GM13976 (cell line): ENCODE data around the gene DROSHA.

Source experiments
- DNase-seq: peaks from one replicate; pipeline ENCODE4 v3.0.0; 2012; ENCODE audit warnings: low spot score
- in situ Hi-C: fragments of 300-500 bp; cut with MboI; formaldehyde crosslinking; loops from one replicate; pipeline ENCODE4 v1.12.0; 2022; ENCODE audit warnings: low sequenced_read_pairs, mixed read lengths, inconsistent platforms; ENCODE audit not compliant: unreplicated experiment
- TF ChIP-seq, protein P1 (sequence below): IDR thresholded peaks from 2 replicates; pipeline ENCODE4 v1.5.1; 2012; ENCODE audit warnings: borderline replicate concordance, mild to moderate bottlenecking; ENCODE audit not compliant: insufficient read depth; ENCODE audit errors: extremely low read depth, missing control alignments, control extremely low read depth

The DROSHA gene

DNA sequence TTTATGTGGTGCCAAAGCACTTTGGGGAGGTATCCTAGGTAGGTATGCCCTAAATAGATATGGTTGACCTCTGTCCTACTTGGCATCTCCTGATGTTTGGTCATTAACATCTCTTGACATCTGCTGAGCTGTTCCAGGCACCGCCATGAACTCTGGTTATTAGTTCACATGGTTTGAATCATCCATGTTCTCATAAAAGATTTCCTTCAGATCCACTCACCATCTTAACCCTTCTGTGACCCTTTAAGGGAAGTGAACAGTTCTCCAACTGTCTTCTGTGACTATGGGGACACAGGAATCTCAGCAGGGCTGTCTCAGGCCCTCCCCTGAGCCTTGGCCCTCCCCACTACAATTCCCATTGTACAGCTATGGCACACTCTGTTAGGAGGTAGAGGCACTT, 170.7 kb downstream of the DROSHA start:
- TF ChIP-seq, protein P1, sequence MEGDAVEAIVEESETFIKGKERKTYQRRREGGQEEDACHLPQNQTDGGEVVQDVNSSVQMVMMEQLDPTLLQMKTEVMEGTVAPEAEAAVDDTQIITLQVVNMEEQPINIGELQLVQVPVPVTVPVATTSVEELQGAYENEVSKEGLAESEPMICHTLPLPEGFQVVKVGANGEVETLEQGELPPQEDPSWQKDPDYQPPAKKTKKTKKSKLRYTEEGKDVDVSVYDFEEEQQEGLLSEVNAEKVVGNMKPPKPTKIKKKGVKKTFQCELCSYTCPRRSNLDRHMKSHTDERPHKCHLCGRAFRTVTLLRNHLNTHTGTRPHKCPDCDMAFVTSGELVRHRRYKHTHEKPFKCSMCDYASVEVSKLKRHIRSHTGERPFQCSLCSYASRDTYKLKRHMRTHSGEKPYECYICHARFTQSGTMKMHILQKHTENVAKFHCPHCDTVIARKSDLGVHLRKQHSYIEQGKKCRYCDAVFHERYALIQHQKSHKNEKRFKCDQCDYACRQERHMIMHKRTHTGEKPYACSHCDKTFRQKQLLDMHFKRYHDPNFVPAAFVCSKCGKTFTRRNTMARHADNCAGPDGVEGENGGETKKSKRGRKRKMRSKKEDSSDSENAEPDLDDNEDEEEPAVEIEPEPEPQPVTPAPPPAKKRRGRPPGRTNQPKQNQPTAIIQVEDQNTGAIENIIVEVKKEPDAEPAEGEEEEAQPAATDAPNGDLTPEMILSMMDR: no peak
- DNase-seq: no peak
- in situ Hi-C loops: no loop called here

DNA sequence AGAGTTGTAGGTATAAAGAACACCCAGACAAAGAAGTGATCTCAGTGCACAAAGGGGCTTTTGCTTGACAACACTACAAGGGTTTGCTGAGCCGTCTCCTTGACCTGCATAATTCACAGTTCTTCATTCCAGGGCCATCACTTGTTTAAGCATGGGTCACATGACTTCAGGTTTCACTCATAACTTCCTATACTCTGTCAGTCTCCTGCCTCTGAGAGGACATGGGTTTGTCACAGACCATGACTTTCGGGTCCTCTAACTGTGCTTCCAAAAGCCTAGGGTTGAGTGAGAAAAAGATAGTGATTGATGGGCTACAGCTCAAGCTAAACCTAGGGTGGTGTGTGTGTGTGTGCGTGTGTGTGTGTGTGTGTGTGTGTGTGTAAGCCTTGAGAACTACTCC, 172.1 kb downstream of the DROSHA start:
- in situ Hi-C loops: no loop called here
- no peak for DNase-seq
- TF ChIP-seq, protein P1: no peak

DNA sequence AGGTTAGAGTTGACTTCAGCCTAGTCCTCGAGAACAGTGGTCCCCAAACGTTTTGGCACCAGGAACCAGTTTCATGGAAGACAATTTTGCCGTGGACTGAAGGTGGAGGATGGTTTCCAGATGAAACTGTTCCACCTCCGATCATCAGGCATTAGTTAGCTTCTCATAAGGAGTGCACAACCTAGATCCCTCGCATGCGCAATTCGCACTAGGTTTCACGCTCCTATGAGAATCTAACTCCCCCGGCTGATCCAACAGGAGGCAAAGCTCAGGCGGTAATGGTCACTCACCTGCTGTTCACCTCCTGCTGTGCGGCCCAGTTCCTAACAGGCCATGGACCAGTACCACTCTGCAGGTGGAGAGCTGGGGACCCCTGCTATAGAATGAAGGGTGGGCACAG, 174.9 kb downstream of the DROSHA start:
- no peak for DNase-seq
- in situ Hi-C loops: no loop called here
- TF ChIP-seq, protein P1: no peak

DNA sequence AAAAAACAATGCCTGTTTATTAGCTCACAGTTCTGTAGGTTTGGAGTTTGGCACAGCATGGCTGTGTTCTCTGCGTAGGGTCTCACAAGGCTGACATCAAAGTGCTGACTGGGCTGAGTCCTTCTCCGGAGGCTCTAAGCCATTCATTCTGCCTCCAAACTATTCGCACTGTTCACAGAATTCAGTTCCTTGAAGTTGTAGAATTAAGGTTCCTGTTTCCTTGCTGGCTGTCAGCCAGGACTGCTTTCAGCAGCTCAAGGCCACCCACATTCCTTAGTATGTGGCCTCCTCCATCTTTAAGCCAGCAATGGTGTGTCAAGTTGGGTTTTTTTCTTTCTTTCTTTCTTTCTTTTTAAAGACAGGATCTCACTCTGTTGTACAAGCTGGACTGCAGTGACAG, 176.6 kb downstream of the DROSHA start:
- in situ Hi-C loops: no loop called here
- TF ChIP-seq, protein P1: no peak
- no peak for DNase-seq
